Heart left ventricle (tissue), 16 donors: ENCODE measurements around the gene PARD3. TPM values are rescaled to one million over a fixed set of nuclear protein-coding genes. Genes with fewer than 3 reads are reported as not detected.

Experiments
- ATAC-seq, 4 donors: fragments of 200-7000 bp; cut with Tn5 transposase; one replicate each; pipeline ENCODE4 v1.9.1; 2020 to 2022; ENCODE audit warnings: moderate library complexity in 4 of 4, mild to moderate bottlenecking in 3 of 4, moderate number of reproducible peaks in 1 of 4
- DNase-seq, 5 donors: peaks; one replicate each; pipeline ENCODE4 v3.0.0-alpha.2; 2020
- H3K27ac ChIP-seq, 12 donors: fragments of 200-600 bp; sonication (generic) in 4 of 12; one replicate each; pipeline versions ENCODE4 v1.5.0 to v1.8.0; 2016 to 2022; ENCODE audit warnings: mild to moderate bottlenecking in 2 of 12
- H3K27me3 ChIP-seq, 9 donors: fragments of 200-600 bp; sonication (generic) in 2 of 9; one replicate each; pipeline versions ENCODE4 v1.5.1 to v1.8.0; 2016 to 2022; ENCODE audit warnings: mild to moderate bottlenecking in 3 of 9
- H3K36me3 ChIP-seq, 9 donors: fragments of 200-600 bp; sonication (generic) in 2 of 9; one replicate each; pipeline versions ENCODE4 v1.5.0 to v1.8.0; 2018 to 2022; ENCODE audit warnings: mild to moderate bottlenecking in 2 of 9
- H3K4me1 ChIP-seq, 12 donors: fragments of 200-600 bp; sonication (generic) in 4 of 12; one replicate each; pipeline versions ENCODE4 v1.5.0 to v1.8.0; 2016 to 2022; ENCODE audit warnings: mild to moderate bottlenecking in 3 of 12
- H3K4me3 ChIP-seq, 12 donors: fragments of 200-600 bp; sonication (generic) in 4 of 12; one replicate each; pipeline versions ENCODE4 v1.5.0 to v1.8.0; 2017 to 2022; ENCODE audit warnings: mild to moderate bottlenecking in 9 of 12, moderate library complexity in 4 of 12
- H3K9me3 ChIP-seq, 12 donors: fragments of 200-600 bp; sonication (generic) in 4 of 12; one replicate each; pipeline versions ENCODE4 v1.5.0 to v1.8.0; 2016 to 2022; ENCODE audit warnings: mild to moderate bottlenecking in 1 of 12
- CTCF ChIP-seq, 12 donors: fragments of 200-600 bp; sonication (generic) in 4 of 12; IDR thresholded peaks; one replicate each; pipeline versions ENCODE4 v1.5.0 to v1.8.0; 2018 to 2022; ENCODE audit warnings: antibody characterized with exemption in 12 of 12, mild to moderate bottlenecking in 5 of 12
- POLR2A ChIP-seq, 2 donors: fragments of 450-650 bp; IDR thresholded peaks; one replicate each; pipeline ENCODE4 v1.6.1; 2017; ENCODE audit warnings: antibody characterized with exemption in 2 of 2, mild to moderate bottlenecking in 2 of 2, moderate library complexity in 2 of 2
- WGBS, 4 donors: extraction: QIAGEN DNeasy Blood & Tissue Kit in 2 of 4; methylation state at CpG; one replicate each; pipeline versions ENCODE4 v1.1.5 to v1.1.7; 2013 to 2018; 5-methylcytosine and 5-hydroxymethylcytosine counted together
- intact Hi-C, 10 donors: fragments of 100-400 bp; cut with DNase I; formaldehyde crosslinking; loops; one replicate each; pipeline versions ENCODE4 v1.11.1 to v1.14.2; 2022
- polyA plus RNA-seq, 2 donors: library from polyadenylated mRNA; stranded (reverse); fragments of 200-250 nt; gene quantifications; one replicate each; pipeline ENCODE4 v1.2.3, GENCODE V29; 2013
- total RNA-seq, 9 donors: library from RNA; depleted of rRNA in 2 of 9; stranded (reverse); fragments of >200 nt in 2 of 9; fragmentation: NEBNext Ultra II Directional in 3 of 9; extraction: Animal tissue kit (Norgen Biotek cat#: 25700) in 3 of 9; gene quantifications; one replicate each; pipeline versions ENCODE4 v1.1.0 to v1.2.4, GENCODE V29; 2016 to 2023
- donor health status: ischemic (EF 13 %, LVEDD 7.1; RV severe dilation, severe dysfunction).
- donor health status: healthy with polysubstance abuse.
- donor health status: DM: no; HTN: yes; CAD: no.
- donor health status: DM: no; HTN: no; CAD: no.
- donor health status: ischemic (EF 25% LVEDD 6.9; RV normal size, moderate dysfunction).
- donor health status: ischemic (EF 25% LVEDD 5.7; RV mildly dilated, moderate dysfunction).
- donor health status: healthy.
- donor health status: DM: yes; HTN: yes; CAD: no.
- donor health status: ischemic (EF 35%, LVEDD 5.7; RV mildly dilated, moderate dysfunction).
- donor health status: nonischemic (EF 11% LVEDD 7.7; RV severe dilation, severe dysfunction).
- donor health status: DM: yes; HTN: yes; CAD: no.
- donor health status: PGD.
- donor health status: ischemic (EF 29% LVEDD 5.4; RV normal size, mild dysfunction).
- donor health status: nonischemic (EF 23%, LVEDD 6.1; RV moderate dilation, normal function).

PARD3 gene
- total and polyA plus RNA-seq, 11 donors = 24.8 to 69.7 (median 33.1) TPM

GRCh38 chr10:34156781-34157425 is 658.2 kb downstream of the PARD3 start:
- peaks cover 0 to 12% (median 0%) of the 10 kb centered on the region in 12 donors for H3K4me1 ChIP-seq
- DNase-seq = no peak
- no peaks in the 10 kb centered on the region for H3K36me3 ChIP-seq
- ATAC-seq = peak in 2 of 4 donors; percentile 37 to 38
- H3K9me3 ChIP-seq = no peaks in the 10 kb centered on the region
- no peak for TF ChIP-seq POLR2A (IDR thresholded peaks at IDR 0.05)
- TF ChIP-seq CTCF (IDR thresholded peaks at IDR 0.05) = peak in 2 of 12 donors; percentile 14 to 20
- no peaks in the 10 kb centered on the region for H3K27me3 ChIP-seq
- WGBS, 4 donors = 49 to 56% (median 52%) methylated on average over 6 of the region's 6 CpGs
- intact Hi-C loops = no loop called here
- H3K4me3 ChIP-seq = no peak overlapping the region
- no peak overlapping the region for H3K27ac ChIP-seq

GRCh38 chr10:34155812-34156211 is 659.3 kb downstream of the PARD3 start:
- no peak overlapping the region for H3K4me3 ChIP-seq
- no peak for ATAC-seq
- no peaks in the 10 kb centered on the region for H3K36me3 ChIP-seq
- no peaks in the 10 kb centered on the region for H3K9me3 ChIP-seq
- TF ChIP-seq POLR2A (IDR thresholded peaks at IDR 0.05) (no peak), CTCF (IDR thresholded peaks at IDR 0.05) (no peak)
- WGBS, 4 donors = 64 to 100% (median 90%) methylated on average over 3 of the region's 3 CpGs
- intact Hi-C loops = no loop called here
- DNase-seq = no peak
- no peak overlapping the region for H3K27ac ChIP-seq
- peaks cover 0 to 12% (median 0%) of the 10 kb centered on the region in 12 donors for H3K4me1 ChIP-seq
- H3K27me3 ChIP-seq = no peaks in the 10 kb centered on the region

- DNase-seq (no peak), ATAC-seq (no peak)
- Histone ChIP-seq H3K27ac (no peak overlapping the region), H3K36me3 (no peaks in the 10 kb centered on the region), H3K4me3 (no peak overlapping the region), H3K27me3 (no peaks in the 10 kb centered on the region), H3K4me1 (peaks cover 0 to 12% (median 0%) of the 10 kb centered on the region in 12 donors), H3K9me3 (no peaks in the 10 kb centered on the region)
- no peak for TF ChIP-seq POLR2A (IDR thresholded peaks at IDR 0.05)
- no peak for TF ChIP-seq CTCF (IDR thresholded peaks at IDR 0.05)
- intact Hi-C loops = no loop called here
- 70 to 85% (median 78%) methylated on average over 5 of the region's 5 CpGs for WGBS, 4 donors
These were observed 660.7 kb downstream of the PARD3 start for GRCh38 chr10:34154383-34154900.

- H3K27ac ChIP-seq = no peak overlapping the region
- no peaks in the 10 kb centered on the region for H3K9me3 ChIP-seq
- WGBS, 4 donors = 80 to 93% (median 90%) methylated on average over 4 of the region's 4 CpGs
- peaks cover 0 to 12% (median 0%) of the 10 kb centered on the region in 12 donors for H3K4me1 ChIP-seq
- no peaks in the 10 kb centered on the region for H3K27me3 ChIP-seq
- TF ChIP-seq POLR2A (IDR thresholded peaks at IDR 0.05) = no peak
- TF ChIP-seq CTCF (IDR thresholded peaks at IDR 0.05) = no peak
- no peak overlapping the region for H3K4me3 ChIP-seq
- no peak for ATAC-seq
- no peaks in the 10 kb centered on the region for H3K36me3 ChIP-seq
- no peak for DNase-seq
- intact Hi-C loops = no loop called here
These were observed 661.3 kb downstream of the PARD3 start for GRCh38 chr10:34153663-34154382.
